Hematopoietic multipotent progenitor cell treated with erythropoietin and hydrocortisone succinate and interleukin-3 and kit ligand, for 4 days (in vitro differentiated cells): ENCODE measurements around the gene GNA12.
"Not testable (repeated sequence)": the region's sequence is repeated elsewhere in the genome, so short reads cannot be mapped to it uniquely, and the experiment has no call there.

Experiments used
- DNase-seq: peaks from one replicate; pipeline ENCODE4 v3.0.0-alpha.2; 2015

The GNA12 gene

DNA sequence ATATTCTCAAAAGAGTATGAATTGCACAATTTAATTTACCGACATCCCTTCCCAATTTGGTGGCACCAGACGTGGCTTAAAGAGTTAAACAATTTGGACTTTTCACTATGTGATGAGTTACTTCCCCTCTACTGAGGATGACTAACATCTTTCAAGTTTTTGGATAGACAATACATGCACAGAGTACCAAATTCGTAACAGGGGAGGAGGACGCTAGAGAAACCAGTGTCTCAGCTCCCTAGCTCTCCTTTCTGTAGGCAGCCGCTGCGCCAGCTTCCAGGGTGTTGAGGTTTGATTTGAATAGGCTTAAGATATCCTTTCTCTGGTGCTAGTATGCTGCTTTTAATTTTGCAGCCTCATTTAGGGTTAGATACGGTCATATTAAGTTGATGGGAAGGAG lies 69.2 kb downstream of the GNA12 start:
- DNase-seq = no peak

DNA sequence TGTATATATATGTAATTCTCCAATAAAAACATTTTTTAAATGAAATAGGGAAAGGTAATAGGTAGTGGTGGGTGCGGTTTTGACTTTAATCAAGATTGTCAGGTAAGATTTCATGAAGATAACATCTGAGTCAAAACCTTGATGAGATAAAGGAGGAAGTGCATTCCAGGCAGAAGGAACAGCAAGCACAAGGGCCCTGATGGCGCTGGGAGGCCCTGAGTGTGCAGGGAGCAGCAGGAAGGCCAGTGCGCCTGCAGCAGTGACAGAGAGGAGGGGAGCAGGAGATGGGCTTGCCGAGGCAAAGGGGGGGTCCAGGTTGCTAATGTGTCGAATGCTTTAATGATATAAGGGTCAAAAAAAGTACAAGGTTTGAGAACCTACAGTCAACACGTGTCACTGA lies 69.8 kb downstream of the GNA12 start:
- DNase-seq = no peak

DNA sequence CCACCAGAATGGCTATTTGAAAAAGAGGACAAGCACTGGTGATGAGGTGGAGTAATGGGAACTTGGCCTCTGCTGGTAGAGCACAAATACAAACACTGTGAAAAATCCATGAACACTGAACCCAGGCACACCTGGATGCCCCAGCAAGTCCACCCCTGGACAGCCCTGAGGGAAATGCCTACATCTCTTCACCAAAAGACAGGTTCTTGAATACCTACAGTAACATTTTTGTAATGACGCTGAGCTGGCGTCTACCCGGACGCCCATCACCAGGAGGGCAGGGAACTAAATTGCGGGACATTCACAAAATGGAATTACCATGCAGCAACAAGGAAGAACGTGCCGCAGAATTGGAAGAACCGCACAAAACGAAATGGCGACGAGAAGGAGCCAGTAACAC lies 70.5 kb downstream of the GNA12 start:
- no peak for DNase-seq

DNA sequence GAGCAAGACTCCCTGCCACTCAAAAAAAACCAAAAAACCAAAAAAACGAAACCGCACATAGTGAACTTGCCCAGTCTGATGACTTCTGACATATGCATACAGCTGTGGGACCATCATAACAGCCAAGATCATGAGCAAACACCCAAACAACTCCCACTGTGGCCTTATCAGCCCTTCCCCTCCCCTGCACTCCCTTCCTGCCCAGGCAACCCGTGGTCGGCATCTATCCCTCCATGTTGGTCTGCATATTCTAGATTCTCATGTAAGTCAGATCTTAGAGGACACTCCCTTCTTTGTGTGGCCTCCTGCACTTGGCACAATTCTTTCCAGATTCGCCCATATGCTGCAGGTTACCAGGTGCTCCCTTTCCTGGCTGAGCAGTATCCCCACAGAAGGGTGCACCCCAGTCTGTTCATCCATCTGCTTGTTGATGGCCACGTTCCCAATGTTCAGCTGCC lies 72.8 kb downstream of the GNA12 start:
- peak; percentile 99 for DNase-seq

DNA sequence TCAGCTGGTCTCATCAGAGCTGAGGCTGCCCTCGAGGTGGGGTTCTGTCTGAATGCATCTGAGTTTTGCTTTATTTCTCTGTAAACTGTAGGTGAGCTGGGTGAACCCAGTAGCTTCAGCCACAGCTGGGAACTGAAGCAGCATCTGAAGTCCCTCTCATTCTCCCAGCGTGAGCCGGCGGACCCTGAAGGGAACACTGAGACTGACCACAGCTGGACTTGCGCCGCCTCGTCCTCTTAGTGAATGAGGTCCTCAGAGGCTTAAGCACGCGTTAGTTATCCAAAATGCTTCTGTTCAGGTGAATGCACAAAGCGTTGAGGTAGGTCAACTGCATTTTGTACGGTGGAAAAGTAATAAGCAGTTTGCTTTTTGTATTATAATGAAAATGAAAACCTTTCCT lies 79.5 kb downstream of the GNA12 start:
- no peak for DNase-seq

DNA sequence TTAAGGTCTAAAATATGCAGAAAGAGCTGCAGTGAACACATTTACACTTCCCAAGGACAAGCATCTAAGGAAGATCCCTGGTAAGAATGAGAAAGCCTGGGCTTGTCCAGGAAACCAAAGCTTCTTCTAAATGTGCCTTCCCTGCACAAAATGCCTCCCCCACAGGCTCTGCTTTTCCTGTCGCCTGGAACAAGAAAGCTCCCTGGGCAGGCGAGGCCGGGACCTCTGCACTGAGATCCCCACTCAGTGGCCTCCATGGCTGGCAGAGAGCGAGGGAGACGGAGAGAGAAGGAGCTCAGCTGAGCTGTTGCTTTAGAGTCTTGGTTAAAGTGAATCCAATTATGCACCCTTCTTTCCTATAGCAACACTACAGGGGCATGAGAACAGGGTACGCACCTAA lies 80.5 kb downstream of the GNA12 start:
- DNase-seq = no peak

DNA sequence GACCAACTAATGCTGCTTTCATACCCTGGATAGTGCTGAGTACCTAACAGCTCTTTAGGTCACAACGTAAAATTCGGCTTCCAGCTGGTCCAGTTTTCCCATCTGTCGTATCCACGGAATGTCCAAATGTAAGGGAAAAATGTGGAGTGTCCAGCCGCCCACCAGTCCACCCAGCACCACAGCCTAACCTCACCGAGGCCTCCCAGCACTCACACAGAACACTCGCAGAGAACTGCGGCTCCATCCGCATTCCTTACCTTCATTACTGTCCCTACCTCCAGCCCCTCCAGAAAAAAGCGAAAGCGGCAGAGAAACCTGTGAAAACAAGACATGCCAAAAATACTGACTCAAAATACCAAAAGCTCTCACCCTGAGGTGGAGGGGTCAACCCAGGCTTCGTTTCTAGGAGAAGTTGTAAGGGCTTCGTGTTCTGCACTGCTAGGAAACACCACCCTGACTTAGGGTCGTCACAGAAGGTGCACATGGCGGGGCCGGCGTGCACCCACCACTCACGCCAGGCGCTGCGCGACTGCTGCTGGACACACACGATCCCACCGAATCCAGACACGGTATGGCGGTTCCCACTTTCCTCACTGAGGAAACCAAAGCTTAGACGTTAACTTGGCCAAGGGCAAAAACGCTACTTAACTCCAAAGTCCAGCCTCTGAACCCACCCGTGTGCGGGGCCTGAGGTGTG lies 82.2 kb downstream of the GNA12 start:
- DNase-seq = no peak

DNA sequence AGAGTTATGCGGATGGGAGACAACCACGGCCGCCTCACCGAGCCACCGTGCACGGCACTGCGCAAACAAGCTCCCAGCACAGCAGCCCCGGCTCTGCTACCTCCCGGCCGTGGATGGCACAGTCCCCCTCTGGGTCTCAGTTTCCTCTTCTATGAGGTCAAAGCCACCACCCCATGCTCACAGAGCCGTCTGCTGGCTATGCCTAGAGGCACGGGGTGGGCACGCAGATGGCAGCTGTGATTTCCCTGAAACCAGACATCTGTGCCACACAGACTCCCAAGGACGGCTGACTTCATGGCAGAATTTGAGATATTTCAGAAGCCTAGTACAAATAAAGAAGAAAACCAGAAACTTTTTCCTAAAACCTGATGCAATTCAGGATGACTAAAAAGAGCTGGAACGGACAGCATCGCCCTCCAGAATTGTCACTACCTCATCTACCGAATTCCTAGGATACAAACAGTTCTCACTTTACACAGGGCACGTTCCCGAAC lies 82.9 kb downstream of the GNA12 start:
- DNase-seq = no peak

DNA sequence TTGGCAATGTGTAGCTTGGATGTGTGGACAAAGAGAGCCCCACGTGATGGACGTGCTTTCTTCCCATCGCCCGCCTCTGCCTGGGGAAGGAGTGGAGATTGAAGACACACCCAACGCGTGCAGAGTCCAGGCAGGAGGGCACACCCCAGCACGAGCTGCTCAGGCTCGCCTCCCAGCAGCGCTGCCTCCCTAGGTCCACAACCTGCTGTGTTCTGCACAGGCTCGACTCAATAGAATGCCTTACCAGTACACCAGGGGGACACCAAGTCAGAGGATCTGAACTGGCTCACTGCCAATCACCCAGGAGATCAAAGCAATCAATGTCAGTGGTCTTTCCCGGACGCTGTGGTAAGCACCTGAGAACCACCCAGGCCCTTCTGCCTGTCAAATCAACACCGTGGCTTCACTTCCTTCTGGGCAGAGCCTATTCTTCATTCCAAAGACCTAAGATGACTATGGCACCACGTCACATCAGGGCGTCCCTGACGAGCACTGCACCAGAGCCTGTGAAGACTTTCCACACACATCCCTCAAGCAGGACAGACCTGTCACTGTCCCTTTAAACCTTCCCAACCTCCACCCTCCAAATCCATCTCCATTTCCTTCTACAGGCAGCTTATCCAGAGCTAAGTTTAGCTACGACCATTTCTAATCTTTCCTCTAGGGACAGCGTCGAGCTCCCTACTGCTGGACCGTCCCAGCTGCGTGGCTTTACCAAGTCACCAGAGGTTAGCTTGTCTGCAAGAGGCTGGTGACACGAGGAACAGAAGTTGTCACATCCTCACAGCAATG lies 83.8 kb downstream of the GNA12 start:
- DNase-seq = peak; percentile 83

DNA sequence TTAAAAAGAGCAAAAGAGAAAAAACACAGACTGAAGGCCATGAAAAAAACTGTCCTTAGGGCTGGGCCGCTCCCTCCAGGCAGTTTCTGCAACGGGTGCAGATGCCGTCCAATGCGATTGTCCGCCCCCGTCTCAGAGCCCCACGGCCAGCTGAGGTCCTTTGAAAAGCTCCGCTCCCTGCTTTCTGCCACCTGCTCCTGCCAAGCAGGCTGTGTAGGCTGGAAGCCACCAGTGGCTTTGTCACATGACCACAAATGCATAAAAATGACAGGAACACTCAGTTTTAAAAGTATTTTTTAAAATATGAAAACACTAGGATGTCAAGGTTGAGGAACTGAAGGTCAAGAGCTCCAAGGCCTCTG lies 84.4 kb downstream of the GNA12 start:
- DNase-seq = no peak

DNA sequence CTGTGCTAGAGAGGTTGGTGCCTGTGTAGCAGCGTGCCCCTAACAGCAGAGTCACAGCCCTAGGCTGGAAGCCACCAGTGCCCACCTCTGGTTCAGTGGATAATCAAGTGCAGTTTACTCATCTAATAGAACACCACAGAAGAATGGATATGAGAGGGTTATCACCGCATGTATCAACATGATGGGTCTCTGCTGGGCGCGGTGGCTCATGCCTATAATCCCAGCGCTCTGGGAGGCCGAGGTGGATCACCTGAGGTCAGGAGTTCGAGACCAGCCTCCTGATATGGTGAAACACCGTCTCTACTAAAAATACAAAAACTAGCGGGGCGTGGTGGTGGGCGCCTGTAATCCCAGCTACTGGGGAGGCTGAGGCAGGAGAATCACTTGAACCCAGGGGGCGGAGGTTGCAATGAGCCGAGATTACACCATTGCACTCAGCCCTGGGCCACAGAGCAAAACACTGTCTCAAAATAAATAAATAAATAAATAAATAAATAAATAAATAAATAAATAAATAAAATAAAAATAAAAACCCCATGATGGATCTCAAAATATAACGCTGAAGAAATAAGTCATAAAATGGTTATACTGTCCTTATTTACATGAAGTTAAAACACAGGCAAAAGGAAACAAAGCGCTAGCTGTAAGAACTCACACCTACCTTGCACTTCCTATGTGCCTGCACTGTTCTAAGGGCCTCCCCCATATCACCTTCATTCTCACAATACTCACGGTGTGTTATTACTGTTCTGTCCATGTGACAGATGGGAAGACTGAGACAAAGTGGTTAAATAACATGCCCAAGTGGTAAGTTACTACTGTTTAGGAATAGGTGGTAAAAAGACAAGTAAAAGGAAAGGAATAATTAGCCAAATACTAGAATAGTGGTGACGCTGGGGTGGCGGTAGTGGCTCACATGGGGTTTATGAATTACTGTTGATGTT lies 85.2 kb downstream of the GNA12 start:
- DNase-seq = no peak

DNA sequence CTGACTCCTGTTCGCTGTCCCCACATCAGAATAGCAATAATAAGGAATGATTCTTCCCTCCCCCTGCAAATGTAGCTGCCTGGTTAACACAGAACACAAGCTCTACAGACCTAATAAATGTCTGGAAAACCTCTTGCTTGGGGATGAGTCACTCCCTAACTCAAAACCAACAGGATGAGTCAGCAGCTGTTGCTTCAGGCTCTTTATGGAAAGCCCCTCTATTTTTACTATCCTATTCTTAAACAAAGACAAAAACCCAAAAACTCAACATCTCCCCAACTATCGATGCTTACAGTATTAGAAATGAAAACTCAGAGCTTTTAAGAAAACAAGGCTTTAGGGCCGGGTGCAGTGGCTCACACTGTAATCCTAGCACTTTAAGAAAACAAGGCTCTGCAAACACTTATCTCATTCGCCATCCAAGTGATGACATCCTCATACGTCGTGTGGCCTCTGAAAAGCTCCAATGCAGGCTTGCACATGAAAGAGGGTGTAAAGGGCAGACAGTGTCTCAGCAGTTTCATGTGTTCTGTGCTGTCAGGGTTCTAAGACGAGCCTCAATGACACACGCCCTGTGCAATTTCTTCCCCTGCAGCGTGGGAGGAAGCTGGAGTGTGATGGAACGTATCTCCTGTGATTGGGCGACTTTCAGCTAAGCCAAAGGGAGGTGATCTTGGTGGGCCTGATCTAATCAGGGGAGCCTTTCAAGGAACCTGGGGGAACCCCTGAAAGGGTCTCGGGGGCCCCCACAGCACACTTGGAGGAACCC lies 86.0 kb downstream of the GNA12 start:
- DNase-seq = peak; percentile 94

DNA sequence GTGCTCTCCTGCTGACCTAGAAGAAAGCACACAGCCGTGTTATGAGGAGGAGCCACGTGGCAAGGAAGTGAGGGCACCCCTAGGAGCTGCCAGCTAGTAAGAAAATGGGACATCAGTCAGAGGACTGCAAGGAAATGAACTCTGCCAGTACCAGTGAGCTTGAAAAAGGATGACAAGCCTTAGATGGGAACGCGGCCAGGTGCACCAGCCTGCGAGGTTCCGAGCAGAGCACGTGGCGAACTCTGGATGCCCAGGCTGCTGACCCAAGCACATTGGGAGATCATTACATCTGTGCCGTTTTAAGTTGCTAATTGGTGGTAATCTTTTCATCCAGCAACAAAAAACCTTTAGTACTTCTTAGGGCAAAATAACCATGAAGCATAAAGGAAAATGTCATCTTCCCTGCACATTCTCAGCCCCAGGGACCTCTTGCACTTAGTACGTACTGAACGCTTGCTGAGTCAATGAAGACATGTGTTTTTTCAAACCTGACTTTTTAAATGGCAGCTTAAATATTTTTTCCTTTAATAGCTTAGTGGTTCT lies 86.7 kb downstream of the GNA12 start:
- peak; percentile 26 for DNase-seq

DNA sequence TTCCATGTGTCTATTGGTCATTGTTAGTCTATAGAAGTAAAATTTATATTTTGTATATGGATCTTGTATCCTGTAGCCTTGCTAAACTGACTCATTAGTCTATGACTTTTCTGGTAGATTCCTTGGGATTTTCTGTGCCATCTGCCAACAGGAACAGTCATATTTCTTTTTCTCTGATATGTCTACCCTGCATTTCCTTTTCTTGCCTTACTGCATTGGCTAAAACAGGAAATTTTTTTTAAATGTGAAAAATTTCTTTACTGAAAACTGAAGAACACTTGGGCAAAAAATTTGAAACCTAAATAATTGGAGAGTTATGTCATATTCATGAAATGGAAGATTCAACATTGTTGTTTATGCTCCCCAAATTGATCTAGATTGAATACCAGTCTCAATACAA lies 88.6 kb downstream of the GNA12 start:
- DNase-seq = no peak

DNA sequence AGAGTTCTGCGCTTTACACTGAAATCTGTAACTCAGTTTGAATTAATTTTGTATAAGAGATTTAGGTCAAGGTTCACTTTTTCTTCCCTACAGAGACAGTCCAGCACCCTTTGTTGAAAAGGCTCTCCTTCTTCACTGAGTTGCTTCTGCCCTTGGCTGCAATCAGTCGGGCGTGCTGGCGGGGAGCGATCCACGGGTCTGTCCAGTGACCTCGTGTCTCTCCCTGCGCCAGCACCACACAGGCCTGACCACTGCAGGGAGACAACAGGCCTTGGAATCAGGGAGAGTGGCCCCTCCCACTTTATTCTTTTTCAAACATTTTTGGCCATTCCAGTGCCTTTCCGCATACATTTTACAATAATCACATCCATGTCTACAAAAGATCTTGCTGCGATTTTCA lies 89.2 kb downstream of the GNA12 start:
- DNase-seq = no peak

DNA sequence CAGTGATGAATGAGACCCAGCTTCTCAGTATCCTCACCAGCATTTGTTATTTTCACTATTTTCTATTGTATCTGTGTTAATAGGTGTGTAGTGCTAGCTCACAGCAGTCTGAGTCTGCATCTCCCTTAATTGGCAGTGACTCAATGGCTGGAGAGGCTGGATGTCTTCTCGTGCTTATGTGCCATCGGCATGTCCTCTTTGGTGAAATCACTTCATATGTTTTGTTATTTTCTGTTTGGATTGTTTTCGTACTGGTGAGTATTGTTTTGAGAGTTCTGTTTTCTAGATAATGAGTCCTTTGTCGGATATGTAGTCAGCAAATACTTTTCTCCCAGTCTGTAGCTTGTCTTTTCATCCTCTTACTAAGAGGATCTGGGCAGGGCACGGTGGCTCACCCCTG lies 90.0 kb downstream of the GNA12 start:
- no peak for DNase-seq

DNA sequence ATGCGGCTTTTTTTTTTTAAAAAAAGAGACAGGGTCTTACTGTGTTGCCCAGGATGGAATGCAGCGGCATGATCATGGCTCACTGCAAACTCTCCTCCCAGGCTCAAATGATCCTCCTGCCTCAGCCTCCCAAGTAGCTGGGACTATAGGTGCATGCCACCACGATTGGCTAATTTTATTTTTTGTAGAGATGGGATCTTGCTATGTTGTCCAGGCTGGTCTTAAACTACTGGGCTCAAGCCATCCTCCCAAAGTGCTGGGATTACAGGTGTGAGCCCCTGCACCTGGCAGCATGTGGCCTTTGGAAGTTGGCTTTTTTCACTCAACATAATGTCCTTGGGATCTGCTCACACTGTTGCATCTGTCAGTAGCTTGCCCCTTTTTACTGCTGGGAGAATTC lies 91.0 kb downstream of the GNA12 start:
- DNase-seq = no peak

DNA sequence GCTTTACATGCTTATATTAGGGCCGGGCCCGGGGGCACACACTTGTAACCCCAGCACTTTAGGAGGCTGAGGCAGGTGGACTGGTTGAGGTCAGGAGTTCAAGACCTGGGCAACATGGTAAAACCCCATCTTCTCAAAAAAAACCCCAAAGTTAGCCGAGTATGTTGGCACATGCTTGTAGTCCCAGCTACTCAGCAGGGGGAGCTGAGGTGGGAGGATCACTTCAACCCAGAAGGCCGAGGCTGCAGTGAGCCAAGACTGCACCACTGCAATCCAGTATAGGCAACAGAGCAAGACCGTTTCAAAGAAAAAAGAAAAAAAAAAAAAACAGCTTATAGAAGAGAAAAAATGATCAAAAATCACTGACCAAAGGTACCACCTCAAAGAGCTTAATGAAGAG lies 93.0 kb downstream of the GNA12 start:
- DNase-seq = no peak

DNA sequence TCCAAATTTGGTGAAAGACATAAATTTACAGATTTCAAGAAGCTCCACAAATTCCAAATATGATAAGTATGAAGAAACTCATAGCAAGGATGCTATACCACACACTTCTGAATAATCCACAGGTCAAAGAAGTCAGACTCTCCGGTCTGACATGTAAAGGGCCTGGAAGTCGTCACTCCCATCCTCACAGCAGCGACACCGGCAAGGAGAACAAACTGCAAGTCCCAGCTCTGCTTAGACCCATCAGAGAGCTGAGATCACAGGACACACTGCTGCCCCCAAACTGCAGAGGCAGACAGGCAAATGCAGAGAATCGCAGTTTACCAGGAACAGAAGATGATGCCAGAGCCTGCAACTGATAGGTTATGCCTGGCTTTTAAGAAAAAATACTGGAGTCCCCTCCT lies 94.1 kb downstream of the GNA12 start:
- no peak for DNase-seq

DNA sequence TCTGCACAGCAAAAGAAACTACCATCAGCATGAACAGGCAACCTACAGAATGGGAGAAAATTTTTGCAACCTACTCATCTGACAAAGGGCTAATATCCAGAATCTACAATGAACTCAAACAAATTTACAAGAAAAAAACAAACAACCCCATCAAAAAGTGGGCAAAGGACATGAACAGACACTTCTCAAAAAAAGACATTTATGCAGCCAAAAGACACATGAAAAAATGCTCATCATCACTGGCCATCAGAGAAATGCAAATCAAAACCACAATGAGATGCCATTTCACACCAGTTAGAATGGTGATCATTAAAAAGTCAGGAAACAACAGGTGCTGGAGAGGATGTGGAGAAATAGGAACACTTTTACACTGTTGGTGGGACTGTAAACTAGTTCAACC lies 95.4 kb downstream of the GNA12 start:
- DNase-seq = not testable (repeated sequence)

DNA sequence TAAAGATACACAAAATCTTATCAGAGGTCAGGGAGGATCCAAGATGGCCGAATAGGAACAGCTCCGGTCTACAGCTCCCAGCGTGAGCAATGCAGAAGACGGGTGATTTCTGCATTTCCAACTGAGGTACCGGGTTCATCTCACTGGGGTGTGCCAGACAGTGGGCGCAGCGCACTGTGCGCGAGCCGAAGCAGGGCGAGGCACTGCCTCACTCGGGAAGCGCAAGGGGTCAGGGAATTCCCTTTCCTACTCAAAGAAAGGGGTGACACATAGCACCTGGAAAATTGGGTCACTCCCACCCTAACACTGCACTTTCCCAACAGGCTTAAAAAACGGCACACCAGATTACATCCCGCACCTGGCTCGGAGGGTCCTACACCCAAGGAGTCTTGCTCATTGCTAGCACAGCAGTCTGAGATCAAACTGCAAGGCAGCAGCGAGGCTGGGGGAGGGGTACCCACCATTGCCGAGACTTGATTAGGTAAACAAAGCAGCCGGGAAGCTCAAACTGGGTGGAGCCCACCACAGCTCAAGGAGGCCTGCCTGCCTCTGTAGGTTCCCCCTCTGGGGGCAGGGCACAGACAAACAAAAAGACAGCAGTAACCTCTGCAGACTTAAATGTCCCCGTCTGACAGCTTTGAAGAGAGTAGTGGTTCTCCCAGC lies 100.5 kb downstream of the GNA12 start:
- not testable (repeated sequence) for DNase-seq
